ENCODE measurements around the gene THRAP3. TPM values are rescaled to one million over a fixed set of nuclear protein-coding genes. Genes with fewer than 3 reads are reported as not detected.

THRAP3 gene
- total and polyA plus RNA-seq, 8 donors, result 22.2 to 97.9 (median 33.6) TPM

GRCh38 chr1:36285443-36286101, 61.3 kb downstream of the THRAP3 start:
- intact Hi-C loops (cut with DNase I; ENCODE audit: low total_unique reads), result loop anchor here (10.0 kb wide), 1 partner anchor 61 kb away; the partner anchor contains the start of gene THRAP3
- peaks cover 5 to 59% (median 36%) of the 10 kb centered on the region in 4 donors for H3K4me1 ChIP-seq
- peak; percentile 69 to 95 for DNase-seq
- no peak overlapping the region for H3K4me3 ChIP-seq
- H3K36me3 ChIP-seq, result peaks cover 43 to 74% (median 68%) of the 10 kb centered on the region in 4 donors
- peak in 2 of 3 donors; percentile 17 to 69 for TF ChIP-seq POLR2AphosphoS5 (IDR thresholded peaks at IDR 0.05)
- TF ChIP-seq, protein P1, sequence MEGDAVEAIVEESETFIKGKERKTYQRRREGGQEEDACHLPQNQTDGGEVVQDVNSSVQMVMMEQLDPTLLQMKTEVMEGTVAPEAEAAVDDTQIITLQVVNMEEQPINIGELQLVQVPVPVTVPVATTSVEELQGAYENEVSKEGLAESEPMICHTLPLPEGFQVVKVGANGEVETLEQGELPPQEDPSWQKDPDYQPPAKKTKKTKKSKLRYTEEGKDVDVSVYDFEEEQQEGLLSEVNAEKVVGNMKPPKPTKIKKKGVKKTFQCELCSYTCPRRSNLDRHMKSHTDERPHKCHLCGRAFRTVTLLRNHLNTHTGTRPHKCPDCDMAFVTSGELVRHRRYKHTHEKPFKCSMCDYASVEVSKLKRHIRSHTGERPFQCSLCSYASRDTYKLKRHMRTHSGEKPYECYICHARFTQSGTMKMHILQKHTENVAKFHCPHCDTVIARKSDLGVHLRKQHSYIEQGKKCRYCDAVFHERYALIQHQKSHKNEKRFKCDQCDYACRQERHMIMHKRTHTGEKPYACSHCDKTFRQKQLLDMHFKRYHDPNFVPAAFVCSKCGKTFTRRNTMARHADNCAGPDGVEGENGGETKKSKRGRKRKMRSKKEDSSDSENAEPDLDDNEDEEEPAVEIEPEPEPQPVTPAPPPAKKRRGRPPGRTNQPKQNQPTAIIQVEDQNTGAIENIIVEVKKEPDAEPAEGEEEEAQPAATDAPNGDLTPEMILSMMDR (IDR thresholded peaks at IDR 0.05), result peak in 5 of 7 experiments; percentile 41 to 75 (median 69)
- TF ChIP-seq EP300 (IDR thresholded peaks at IDR 0.05), result no peak
- no peak for TF ChIP-seq POLR2A (IDR thresholded peaks at IDR 0.05)
- WGBS, 5 donors, result 39 to 44% (median 44%) methylated on average over 7 of the region's 7 CpGs
- no peaks in the 10 kb centered on the region for H3K9me3 ChIP-seq
- peak overlapping the region in 4 of 5 donors; percentile 13 to 57 (median 23) for H3K27ac ChIP-seq
- H3K27me3 ChIP-seq, result no peaks in the 10 kb centered on the region

DNA sequence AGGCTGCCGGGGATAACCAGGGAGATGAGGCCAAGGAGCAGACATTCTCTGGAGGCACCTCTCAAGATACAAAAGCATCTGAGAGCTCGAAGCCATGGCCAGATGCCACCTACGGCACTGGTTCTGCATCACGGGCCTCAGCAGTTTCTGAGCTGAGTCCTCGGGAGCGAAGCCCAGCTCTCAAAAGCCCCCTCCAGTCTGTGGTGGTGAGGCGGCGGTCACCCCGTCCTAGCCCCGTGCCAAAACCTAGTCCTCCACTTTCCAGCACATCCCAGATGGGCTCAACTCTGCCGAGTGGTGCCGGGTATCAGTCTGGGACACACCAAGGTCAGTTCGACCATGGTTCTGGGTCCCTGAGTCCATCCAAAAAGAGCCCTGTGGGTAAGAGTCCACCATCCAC, 62.6 kb downstream of the THRAP3 start:
- WGBS, 5 donors, result 87 to 94% (median 92%) methylated on average over 11 to 13 of the region's 13 CpGs
- Histone ChIP-seq H3K27me3 (no peaks in the 10 kb centered on the region), H3K36me3 (peaks cover 54 to 86% (median 80%) of the 10 kb centered on the region in 4 donors), H3K4me3 (no peak overlapping the region), H3K9me3 (no peaks in the 10 kb centered on the region), H3K27ac (peak overlapping the region in 1 of 5 donors; percentile 57), H3K4me1 (peaks cover 5 to 53% (median 32%) of the 10 kb centered on the region in 4 donors)
- DNase-seq, result no peak
- intact Hi-C loops (cut with DNase I; ENCODE audit: low total_unique reads), result loop anchor here (10.0 kb wide), 1 partner anchor 62 kb away; the partner anchor contains the start of gene THRAP3
- no peak for TF ChIP-seq POLR2AphosphoS5 (IDR thresholded peaks at IDR 0.05)

- no peak overlapping the region for H3K27ac ChIP-seq
- H3K9me3 ChIP-seq, result no peaks in the 10 kb centered on the region
- WGBS, 5 donors, result 86 to 97% (median 90%) methylated on average over 5 of the region's 5 CpGs
- DNase-seq, result no peak
- no peaks in the 10 kb centered on the region for H3K27me3 ChIP-seq
- no peak overlapping the region for H3K4me3 ChIP-seq
- intact Hi-C loops (cut with DNase I; ENCODE audit: low total_unique reads), result loop anchor here (10.0 kb wide), 1 partner anchor 63 kb away; the partner anchor contains the start of gene THRAP3
- H3K4me1 ChIP-seq, result peaks cover 5 to 45% (median 25%) of the 10 kb centered on the region in 4 donors
- H3K36me3 ChIP-seq, result peaks cover 59 to 91% (median 84%) of the 10 kb centered on the region in 4 donors
- TF ChIP-seq POLR2AphosphoS5 (IDR thresholded peaks at IDR 0.05), result no peak
- TF ChIP-seq, protein P1 (IDR thresholded peaks at IDR 0.05), result no peak
- no peak for TF ChIP-seq POLR2A (IDR thresholded peaks at IDR 0.05)
- TF ChIP-seq EP300 (IDR thresholded peaks at IDR 0.05), result no peak
Observed at GRCh38 chr1:36287595-36287994, 63.4 kb downstream of the THRAP3 start.

DNA sequence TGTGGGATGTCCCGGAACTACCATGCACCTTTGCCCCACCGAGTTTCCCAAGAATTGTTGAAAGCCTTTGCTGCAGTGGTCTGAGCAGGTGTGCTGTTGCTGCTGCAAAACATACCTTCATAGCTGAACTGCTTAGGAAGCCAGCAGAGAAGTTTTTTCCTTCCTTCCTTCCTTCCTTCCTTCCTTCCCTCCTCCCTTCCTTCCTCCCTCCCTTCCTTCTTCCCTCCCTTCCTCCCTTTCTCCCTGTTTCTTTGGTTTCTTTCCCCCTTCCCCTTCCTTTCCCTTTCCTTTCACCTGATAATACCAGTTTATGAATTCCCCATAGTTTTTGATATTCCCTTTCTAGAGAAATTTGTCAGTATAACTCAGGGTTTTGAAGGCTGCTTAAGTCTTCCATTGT, 71.1 kb downstream of the THRAP3 start:
- intact Hi-C loops (cut with DNase I; ENCODE audit: low total_unique reads), result no loop called here

More for the DNA sequence above, 71.1 kb downstream of the THRAP3 start:
- Histone ChIP-seq H3K27ac (no peak overlapping the region), H3K36me3 (peaks cover 69 to 99% (median 97%) of the 10 kb centered on the region in 4 donors), H3K4me3 (no peak overlapping the region), H3K27me3 (no peaks in the 10 kb centered on the region), H3K4me1 (peaks cover 1 to 31% (median 5%) of the 10 kb centered on the region in 4 donors), H3K9me3 (no peaks in the 10 kb centered on the region)
- 83 to 95% (median 92%) methylated on average over 2 of the region's 2 CpGs for WGBS, 5 donors
- TF ChIP-seq POLR2A (IDR thresholded peaks at IDR 0.05) (no peak), POLR2AphosphoS5 (IDR thresholded peaks at IDR 0.05) (no peak), EP300 (IDR thresholded peaks at IDR 0.05) (no peak)
- TF ChIP-seq, protein P1 (IDR thresholded peaks at IDR 0.05), result no peak
- DNase-seq, result no peak
